NT2/D1 (cell line): ENCODE measurements around the gene PRKCQ.

Source experiments
- SUZ12 ChIP-seq: IDR thresholded peaks from 2 replicates; pipeline ENCODE4 v1.6.1; 2011; ENCODE audit not compliant: insufficient read length, insufficient read depth; ENCODE audit errors: extremely low read depth
- YY1 ChIP-seq: IDR thresholded peaks from 2 replicates; pipeline ENCODE4 v1.6.1; 2011; ENCODE audit not compliant: insufficient read length, insufficient read depth
- ZNF274 ChIP-seq: IDR thresholded peaks from 2 replicates; pipeline ENCODE4 v1.6.1; 2011; ENCODE audit warnings: mild to moderate bottlenecking, low read depth, low read length

DNA sequence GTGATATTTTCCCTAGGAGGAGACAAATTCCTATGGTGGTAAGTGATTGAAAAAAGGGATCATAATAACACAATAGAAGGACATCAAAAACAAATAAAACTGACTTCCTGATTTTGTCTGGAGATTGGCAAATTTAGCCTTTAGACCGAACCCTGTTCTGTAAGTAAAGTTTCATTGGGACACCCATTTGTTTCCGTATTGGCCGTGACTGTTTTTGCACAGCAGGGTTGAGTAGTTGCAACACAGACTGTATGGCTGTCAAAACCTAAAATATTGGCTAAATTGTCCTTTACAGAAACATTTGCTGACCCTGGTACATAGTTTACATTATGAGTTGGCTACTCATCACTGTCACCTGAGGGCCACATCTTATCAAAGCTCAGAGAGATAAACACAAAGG is 168.6 kb downstream of the PRKCQ start:
- no peak for TF ChIP-seq YY1
- no peak for TF ChIP-seq ZNF274
- no peak for TF ChIP-seq SUZ12
